Left ventricle myocardium inferior (tissue), 1 donor: ENCODE results near the gene DPF3. TPM values are rescaled to one million over a fixed set of nuclear protein-coding genes. Genes with fewer than 3 reads are reported as not detected.

Source experiments
- DNase-seq: peaks from one replicate; pipeline ENCODE4 v3.0.0-alpha.2; 2020
- H3K27ac ChIP-seq: fragments of 200-600 bp; replicated peaks from 2 replicates; pipeline ENCODE4 v1.8.0; 2021
- H3K27me3 ChIP-seq: fragments of 200-600 bp; 2 replicates; pipeline ENCODE4 v1.8.0; 2021; ENCODE audit warnings: low read depth
- H3K36me3 ChIP-seq: fragments of 200-600 bp; 2 replicates; pipeline ENCODE4 v1.8.0; 2021
- H3K4me1 ChIP-seq: fragments of 200-600 bp; 2 replicates; pipeline ENCODE4 v1.8.0; 2021
- H3K4me3 ChIP-seq: fragments of 200-600 bp; 2 replicates; pipeline ENCODE4 v1.8.0; 2021; ENCODE audit warnings: mild to moderate bottlenecking, moderate library complexity
- H3K9me3 ChIP-seq: fragments of 200-600 bp; replicated peaks from 2 replicates; pipeline ENCODE4 v1.8.0; 2021
- CTCF ChIP-seq: fragments of 200-600 bp; IDR thresholded peaks from 2 replicates; pipeline ENCODE4 v1.8.0; 2021; ENCODE audit warnings: antibody characterized with exemption, mild to moderate bottlenecking, borderline replicate concordance
- intact Hi-C: fragments of 100-400 bp; cut with micrococcal nuclease; formaldehyde crosslinking; loops from one replicate; pipeline ENCODE4 v1.11.0; 2022
- total RNA-seq: library from RNA; stranded (reverse); fragmentation: NEBNext Ultra II Directional; extraction: Animal tissue kit (Norgen Biotek cat#: 25700); gene quantifications from one replicate; pipeline ENCODE4 v1.2.1, GENCODE V29; 2021
- donor health status: DM: no; HTN: yes; CAD: no; lungs with severe emphysema.

DPF3 gene
- total RNA-seq, 1 donor from 2014 or later, result 37.7 TPM

GRCh38 chr14:72891666-72892102 lies 2.2 kb downstream of the DPF3 start:
- intact Hi-C loops, result loop anchor here (10.0 kb wide), 1 partner anchor 77 kb away; no protein-coding TSS in a partner anchor
- no peak for TF ChIP-seq CTCF
- Histone ChIP-seq H3K36me3 (no peaks in the 10 kb centered on the region), H3K9me3 (no peaks in the 10 kb centered on the region), H3K27me3 (peaks cover 15% of the 10 kb centered on the region), H3K4me3 (peak overlapping the region; percentile 78), H3K4me1 (peaks cover 63% of the 10 kb centered on the region), H3K27ac (peak overlapping the region; percentile 90)
- DNase-seq, result no peak

GRCh38 chr14:72889366-72889765 lies 4.5 kb downstream of the DPF3 start:
- Histone ChIP-seq H3K36me3 (no peaks in the 10 kb centered on the region), H3K27me3 (peaks cover 15% of the 10 kb centered on the region), H3K9me3 (no peaks in the 10 kb centered on the region), H3K4me1 (peaks cover 65% of the 10 kb centered on the region), H3K4me3 (peak overlapping the region; percentile 32), H3K27ac (peak overlapping the region; percentile 90)
- intact Hi-C loops, result no loop called here
- no peak for TF ChIP-seq CTCF
- no peak for DNase-seq

- Histone ChIP-seq H3K27me3 (peaks cover 15% of the 10 kb centered on the region), H3K4me1 (peaks cover 68% of the 10 kb centered on the region), H3K4me3 (peak overlapping the region; percentile 32), H3K27ac (peak overlapping the region; percentile 90), H3K36me3 (no peaks in the 10 kb centered on the region), H3K9me3 (no peaks in the 10 kb centered on the region)
- intact Hi-C loops, result no loop called here
- TF ChIP-seq CTCF, result no peak
- DNase-seq, result no peak
Measured at GRCh38 chr14:72888636-72889201, 5.2 kb downstream of the DPF3 start.

- intact Hi-C loops, result no loop called here
- no peak for DNase-seq
- Histone ChIP-seq H3K27ac (peak overlapping the region; percentile 90), H3K4me3 (peak overlapping the region; percentile 32), H3K27me3 (peaks cover 15% of the 10 kb centered on the region), H3K4me1 (peaks cover 68% of the 10 kb centered on the region), H3K9me3 (no peaks in the 10 kb centered on the region), H3K36me3 (no peaks in the 10 kb centered on the region)
- TF ChIP-seq CTCF, result no peak
Measured at GRCh38 chr14:72888192-72888591, 5.7 kb downstream of the DPF3 start.

GRCh38 chr14:72887514-72887913 lies 6.4 kb downstream of the DPF3 start:
- Histone ChIP-seq H3K9me3 (no peaks in the 10 kb centered on the region), H3K27me3 (peaks cover 15% of the 10 kb centered on the region), H3K4me1 (peaks cover 70% of the 10 kb centered on the region), H3K27ac (peak overlapping the region; percentile 90), H3K4me3 (no peak overlapping the region), H3K36me3 (no peaks in the 10 kb centered on the region)
- TF ChIP-seq CTCF, result no peak
- DNase-seq, result no peak
- intact Hi-C loops, result no loop called here
